Liver (tissue), 9 donors: ENCODE data around the gene TAF15. TPM values are rescaled to one million over a fixed set of nuclear protein-coding genes. Genes with fewer than 3 reads are reported as not detected.

Experiments used
- DNase-seq: peaks from one replicate; pipeline ENCODE4 v3.0.0-alpha.2; 2017; ENCODE audit warnings: low spot score
- H3K27ac ChIP-seq, 2 donors: one replicate each; pipeline ENCODE4 v1.7.0; 2013; ENCODE audit warnings: inconsistent platforms in 2 of 2, low read length in 2 of 2, control low read depth in 1 of 2, low read depth in 1 of 2, mild to moderate bottlenecking in 1 of 2
- H3K27me3 ChIP-seq, 4 donors: one replicate each; pipeline versions ENCODE4 v1.6.1 to v1.7.0; 2013; ENCODE audit warnings: low read length in 3 of 4, inconsistent platforms in 1 of 4, mild to moderate bottlenecking in 1 of 4, moderate library complexity in 1 of 4; ENCODE audit not compliant: control insufficient read depth in 4 of 4, insufficient read depth in 4 of 4
- H3K36me3 ChIP-seq, 4 donors: one replicate each; pipeline versions ENCODE4 v1.6.1 to v1.7.0; 2013; ENCODE audit warnings: low read length in 3 of 4, mild to moderate bottlenecking in 3 of 4, low read depth in 1 of 4, moderate library complexity in 1 of 4; ENCODE audit not compliant: control insufficient read depth in 4 of 4, insufficient read depth in 3 of 4
- H3K4me1 ChIP-seq, 4 donors: one replicate each; pipeline versions ENCODE4 v1.6.1 to v1.7.0; 2013; ENCODE audit warnings: low read length in 3 of 4, mild to moderate bottlenecking in 3 of 4, moderate library complexity in 1 of 4; ENCODE audit not compliant: control insufficient read depth in 4 of 4, insufficient read depth in 4 of 4
- H3K4me3 ChIP-seq, 3 donors: one replicate each; pipeline versions ENCODE4 v1.6.1 to v1.7.0; 2013; ENCODE audit warnings: low read length in 3 of 3, control low read depth in 1 of 3, low read depth in 1 of 3, mild to moderate bottlenecking in 1 of 3
- H3K9ac ChIP-seq, 2 donors: one replicate each; pipeline ENCODE4 v1.7.0; 2013; ENCODE audit warnings: low read length in 2 of 2, mild to moderate bottlenecking in 2 of 2, moderate library complexity in 2 of 2, control low read depth in 1 of 2, low read depth in 1 of 2
- H3K9me3 ChIP-seq, 4 donors: one replicate each; pipeline versions ENCODE4 v1.6.1 to v1.7.0; 2013; ENCODE audit warnings: low read length in 3 of 4; ENCODE audit not compliant: control insufficient read depth in 4 of 4
- EGR1 ChIP-seq, 2 donors: IDR thresholded peaks; 2 replicates each; pipeline ENCODE4 v1.6.1; 2016 to 2018; ENCODE audit warnings: antibody characterized with exemption in 2 of 2, low read depth in 2 of 2
- FOXA1 ChIP-seq: IDR thresholded peaks from 2 replicates; pipeline ENCODE4 v1.6.1; 2016; ENCODE audit warnings: antibody characterized with exemption
- FOXA2 ChIP-seq: IDR thresholded peaks from 2 replicates; pipeline ENCODE4 v1.6.1; 2016; ENCODE audit warnings: antibody characterized with exemption
- GABPA ChIP-seq, 2 donors: IDR thresholded peaks in 1 of 2; conservative IDR thresholded peaks in 1 of 2; 2 replicates each; pipeline ENCODE4 v1.6.1; 2016; ENCODE audit warnings: antibody characterized with exemption in 2 of 2, mild to moderate bottlenecking in 1 of 2, moderate library complexity in 1 of 2
- HNF4A ChIP-seq, 2 donors: conservative IDR thresholded peaks; 2 replicates each; pipeline ENCODE4 v1.6.1; 2016; ENCODE audit warnings: antibody characterized with exemption in 2 of 2, mild to moderate bottlenecking in 2 of 2
- HNF4G ChIP-seq: IDR thresholded peaks from 2 replicates; pipeline ENCODE4 v1.6.1; 2016; ENCODE audit warnings: antibody characterized with exemption
- JUND ChIP-seq, 2 donors: IDR thresholded peaks; 2 replicates each; pipeline ENCODE4 v1.6.1; 2016; ENCODE audit warnings: antibody characterized with exemption in 2 of 2
- NR2F2 ChIP-seq: IDR thresholded peaks from 2 replicates; pipeline ENCODE4 v1.6.1; 2016; ENCODE audit warnings: antibody characterized with exemption
- RAD21 ChIP-seq, 2 donors: IDR thresholded peaks; 2 replicates each; pipeline ENCODE4 v1.6.1; 2016; ENCODE audit warnings: antibody characterized with exemption in 2 of 2, mild to moderate bottlenecking in 2 of 2
- RXRA ChIP-seq, 2 donors: IDR thresholded peaks; 2 replicates each; pipeline ENCODE4 v1.6.1; 2017 to 2018; ENCODE audit warnings: antibody characterized with exemption in 2 of 2, mild to moderate bottlenecking in 1 of 2
- SP1 ChIP-seq: IDR thresholded peaks from 2 replicates; pipeline ENCODE4 v1.6.1; 2018; ENCODE audit warnings: antibody characterized with exemption, mild to moderate bottlenecking
- TAF1 ChIP-seq: conservative IDR thresholded peaks from 2 replicates; pipeline ENCODE4 v1.6.1; 2016; ENCODE audit warnings: antibody characterized with exemption, mild to moderate bottlenecking
- YY1 ChIP-seq: IDR thresholded peaks from 2 replicates; pipeline ENCODE4 v1.6.1; 2016; ENCODE audit warnings: antibody characterized with exemption, mild to moderate bottlenecking
- WGBS: extraction: QIAGEN DNeasy Blood & Tissue Kit; methylation state at CpG from one replicate; pipeline ENCODE4 v1.1.7; 2013; 5-methylcytosine and 5-hydroxymethylcytosine counted together
- polyA plus RNA-seq, 2 donors: library from polyadenylated mRNA; stranded (reverse) in 1 of 2; unstranded in 1 of 2; fragments of 200-250 nt in 1 of 2; fragments of >200 nt in 1 of 2; fragmentation: Nextera tagmentation in 1 of 2; extraction: Ambion mirVana in 1 of 2; gene quantifications; one replicate each; pipeline versions ENCODE4 v1.2.1 to v1.2.3, GENCODE V29; 2013 to 2015
- total RNA-seq, 2 donors: library from RNA; depleted of rRNA; stranded (reverse); fragments of >200 nt; gene quantifications; one replicate each; pipeline ENCODE4 v1.2.3, GENCODE V29; 2014
- TF ChIP-seq, protein P1 (sequence below): fragments of 150-350 bp; IDR thresholded peaks from 2 replicates; pipeline ENCODE4 v1.5.1; 2017; ENCODE audit warnings: improper control_type of control experiment, low read depth, low read length; ENCODE audit not compliant: missing input control
- TF ChIP-seq, protein P2 (sequence below): IDR thresholded peaks from 2 replicates; pipeline ENCODE4 v1.6.1; 2016; ENCODE audit warnings: antibody characterized with exemption, mild to moderate bottlenecking
- TF ChIP-seq, protein P3 (sequence below): IDR thresholded peaks from 2 replicates; pipeline ENCODE4 v1.6.1; 2016; ENCODE audit warnings: antibody characterized with exemption
- TF ChIP-seq, protein P4 (sequence below): IDR thresholded peaks from 2 replicates; pipeline ENCODE4 v1.6.1; 2016; ENCODE audit warnings: antibody characterized with exemption
- TF ChIP-seq, protein P5 (sequence below): IDR thresholded peaks from 2 replicates; pipeline ENCODE4 v1.6.1; 2016; ENCODE audit warnings: antibody characterized with exemption
- donor health status: healthy.
- donor health status: healthy.
- donor health status: healthy.
- donor health status: healthy.
- donor health status: healthy.

Gene TAF15
- total and polyA plus RNA-seq, 4 donors, result 13.5 to 75.0 (median 67.6) TPM

DNA sequence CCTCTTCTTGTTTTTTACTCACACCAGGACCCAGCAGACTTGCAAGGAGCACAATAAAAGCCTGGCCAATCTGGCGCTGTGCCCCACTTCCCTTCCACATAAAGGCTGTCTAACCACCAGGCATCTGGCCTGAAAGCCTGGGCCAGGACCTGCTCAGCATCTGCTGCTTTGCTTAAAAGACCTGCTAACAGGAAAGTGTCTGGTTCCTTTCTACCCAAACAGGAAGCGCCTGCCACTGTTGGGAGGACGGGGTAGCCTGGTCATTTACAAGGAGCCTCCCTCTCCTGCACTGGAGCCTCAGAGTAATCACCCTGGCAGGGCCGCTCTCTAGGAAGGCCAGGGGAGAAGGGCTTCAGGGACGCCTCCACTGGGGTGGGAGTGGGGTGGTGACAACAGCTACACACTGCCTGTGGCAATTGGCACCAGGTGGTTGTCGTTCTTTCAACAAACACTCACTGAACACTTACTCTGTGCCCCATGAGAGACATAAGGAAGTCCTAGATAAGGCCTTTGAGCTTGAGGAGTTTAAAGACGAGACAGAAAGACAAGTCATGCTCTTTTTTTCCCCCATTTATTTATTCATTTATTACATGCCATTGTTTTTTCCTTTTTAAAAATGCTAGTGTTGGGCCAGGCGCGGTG, 7.6 kb upstream of the TAF15 start:
- DNase-seq, result no peak
- H3K27ac ChIP-seq, result no peak overlapping the region
- no peak overlapping the region for H3K4me3 ChIP-seq
- H3K27me3 ChIP-seq, result peaks cover 0 to 8% (median 0%) of the 10 kb centered on the region in 4 donors
- H3K9me3 ChIP-seq, result no peaks in the 10 kb centered on the region
- H3K4me1 ChIP-seq, result peaks cover 0 to 8% (median under 1%) of the 10 kb centered on the region in 4 donors
- no peak overlapping the region for H3K9ac ChIP-seq
- WGBS, result 71% methylated on average over 9 of the region's 9 CpGs
- TF ChIP-seq SP1 (no peak), RXRA (IDR thresholded peaks at IDR 0.05) (no peak), HNF4A (conservative IDR thresholded peaks at IDR 0.05) (no peak), FOXA2 (no peak), GABPA (IDR thresholded peaks at IDR 0.05 in 1 of 2, conservative IDR thresholded peaks at IDR 0.05 in 1 of 2) (no peak), EGR1 (IDR thresholded peaks at IDR 0.05; ENCODE audit: low read depth in 2 of 2) (no peak), HNF4G (no peak), NR2F2 (no peak), YY1 (no peak), JUND (IDR thresholded peaks at IDR 0.05) (no peak), TAF1 (no peak), RAD21 (IDR thresholded peaks at IDR 0.05) (no peak), FOXA1 (no peak)
- TF ChIP-seq, protein P1, sequence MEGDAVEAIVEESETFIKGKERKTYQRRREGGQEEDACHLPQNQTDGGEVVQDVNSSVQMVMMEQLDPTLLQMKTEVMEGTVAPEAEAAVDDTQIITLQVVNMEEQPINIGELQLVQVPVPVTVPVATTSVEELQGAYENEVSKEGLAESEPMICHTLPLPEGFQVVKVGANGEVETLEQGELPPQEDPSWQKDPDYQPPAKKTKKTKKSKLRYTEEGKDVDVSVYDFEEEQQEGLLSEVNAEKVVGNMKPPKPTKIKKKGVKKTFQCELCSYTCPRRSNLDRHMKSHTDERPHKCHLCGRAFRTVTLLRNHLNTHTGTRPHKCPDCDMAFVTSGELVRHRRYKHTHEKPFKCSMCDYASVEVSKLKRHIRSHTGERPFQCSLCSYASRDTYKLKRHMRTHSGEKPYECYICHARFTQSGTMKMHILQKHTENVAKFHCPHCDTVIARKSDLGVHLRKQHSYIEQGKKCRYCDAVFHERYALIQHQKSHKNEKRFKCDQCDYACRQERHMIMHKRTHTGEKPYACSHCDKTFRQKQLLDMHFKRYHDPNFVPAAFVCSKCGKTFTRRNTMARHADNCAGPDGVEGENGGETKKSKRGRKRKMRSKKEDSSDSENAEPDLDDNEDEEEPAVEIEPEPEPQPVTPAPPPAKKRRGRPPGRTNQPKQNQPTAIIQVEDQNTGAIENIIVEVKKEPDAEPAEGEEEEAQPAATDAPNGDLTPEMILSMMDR, result no peak
- TF ChIP-seq, protein P2, sequence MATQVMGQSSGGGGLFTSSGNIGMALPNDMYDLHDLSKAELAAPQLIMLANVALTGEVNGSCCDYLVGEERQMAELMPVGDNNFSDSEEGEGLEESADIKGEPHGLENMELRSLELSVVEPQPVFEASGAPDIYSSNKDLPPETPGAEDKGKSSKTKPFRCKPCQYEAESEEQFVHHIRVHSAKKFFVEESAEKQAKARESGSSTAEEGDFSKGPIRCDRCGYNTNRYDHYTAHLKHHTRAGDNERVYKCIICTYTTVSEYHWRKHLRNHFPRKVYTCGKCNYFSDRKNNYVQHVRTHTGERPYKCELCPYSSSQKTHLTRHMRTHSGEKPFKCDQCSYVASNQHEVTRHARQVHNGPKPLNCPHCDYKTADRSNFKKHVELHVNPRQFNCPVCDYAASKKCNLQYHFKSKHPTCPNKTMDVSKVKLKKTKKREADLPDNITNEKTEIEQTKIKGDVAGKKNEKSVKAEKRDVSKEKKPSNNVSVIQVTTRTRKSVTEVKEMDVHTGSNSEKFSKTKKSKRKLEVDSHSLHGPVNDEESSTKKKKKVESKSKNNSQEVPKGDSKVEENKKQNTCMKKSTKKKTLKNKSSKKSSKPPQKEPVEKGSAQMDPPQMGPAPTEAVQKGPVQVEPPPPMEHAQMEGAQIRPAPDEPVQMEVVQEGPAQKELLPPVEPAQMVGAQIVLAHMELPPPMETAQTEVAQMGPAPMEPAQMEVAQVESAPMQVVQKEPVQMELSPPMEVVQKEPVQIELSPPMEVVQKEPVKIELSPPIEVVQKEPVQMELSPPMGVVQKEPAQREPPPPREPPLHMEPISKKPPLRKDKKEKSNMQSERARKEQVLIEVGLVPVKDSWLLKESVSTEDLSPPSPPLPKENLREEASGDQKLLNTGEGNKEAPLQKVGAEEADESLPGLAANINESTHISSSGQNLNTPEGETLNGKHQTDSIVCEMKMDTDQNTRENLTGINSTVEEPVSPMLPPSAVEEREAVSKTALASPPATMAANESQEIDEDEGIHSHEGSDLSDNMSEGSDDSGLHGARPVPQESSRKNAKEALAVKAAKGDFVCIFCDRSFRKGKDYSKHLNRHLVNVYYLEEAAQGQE, result no peak
- TF ChIP-seq, protein P3, sequence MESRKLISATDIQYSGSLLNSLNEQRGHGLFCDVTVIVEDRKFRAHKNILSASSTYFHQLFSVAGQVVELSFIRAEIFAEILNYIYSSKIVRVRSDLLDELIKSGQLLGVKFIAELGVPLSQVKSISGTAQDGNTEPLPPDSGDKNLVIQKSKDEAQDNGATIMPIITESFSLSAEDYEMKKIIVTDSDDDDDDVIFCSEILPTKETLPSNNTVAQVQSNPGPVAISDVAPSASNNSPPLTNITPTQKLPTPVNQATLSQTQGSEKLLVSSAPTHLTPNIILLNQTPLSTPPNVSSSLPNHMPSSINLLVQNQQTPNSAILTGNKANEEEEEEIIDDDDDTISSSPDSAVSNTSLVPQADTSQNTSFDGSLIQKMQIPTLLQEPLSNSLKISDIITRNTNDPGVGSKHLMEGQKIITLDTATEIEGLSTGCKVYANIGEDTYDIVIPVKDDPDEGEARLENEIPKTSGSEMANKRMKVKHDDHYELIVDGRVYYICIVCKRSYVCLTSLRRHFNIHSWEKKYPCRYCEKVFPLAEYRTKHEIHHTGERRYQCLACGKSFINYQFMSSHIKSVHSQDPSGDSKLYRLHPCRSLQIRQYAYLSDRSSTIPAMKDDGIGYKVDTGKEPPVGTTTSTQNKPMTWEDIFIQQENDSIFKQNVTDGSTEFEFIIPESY, result no peak
- TF ChIP-seq, protein P4, sequence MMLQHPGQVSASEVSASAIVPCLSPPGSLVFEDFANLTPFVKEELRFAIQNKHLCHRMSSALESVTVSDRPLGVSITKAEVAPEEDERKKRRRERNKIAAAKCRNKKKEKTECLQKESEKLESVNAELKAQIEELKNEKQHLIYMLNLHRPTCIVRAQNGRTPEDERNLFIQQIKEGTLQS, result no peak
- TF ChIP-seq, protein P5, sequence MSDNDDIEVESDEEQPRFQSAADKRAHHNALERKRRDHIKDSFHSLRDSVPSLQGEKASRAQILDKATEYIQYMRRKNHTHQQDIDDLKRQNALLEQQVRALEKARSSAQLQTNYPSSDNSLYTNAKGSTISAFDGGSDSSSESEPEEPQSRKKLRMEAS, result no peak
- H3K36me3 ChIP-seq, result no peaks in the 10 kb centered on the region
